ENCODE data around the gene PLAAT4.
"Not testable (repeated sequence)": the region's sequence is repeated elsewhere in the genome, so short reads cannot be mapped to it uniquely, and the experiment has no call there.

The PLAAT4 gene

DNA sequence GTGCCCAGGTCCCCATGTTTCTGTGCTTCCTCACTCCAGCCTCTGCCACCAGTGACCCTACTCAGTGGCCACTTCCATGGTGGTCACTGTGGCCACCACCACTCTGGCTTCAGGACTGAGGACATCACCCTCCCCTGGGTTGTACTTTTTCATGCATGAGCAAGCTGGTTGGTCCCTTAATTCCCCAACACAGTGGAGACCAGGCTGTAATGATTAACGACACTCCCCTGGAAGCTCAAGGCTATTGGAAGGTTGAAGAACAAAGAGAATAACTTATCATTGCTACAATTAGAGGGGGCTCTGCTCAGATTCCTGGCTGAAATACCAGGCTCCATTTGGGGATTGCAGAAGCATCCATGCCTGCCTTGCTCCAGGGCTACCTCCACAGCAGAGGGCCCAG, 10.5 kb downstream of the PLAAT4 start:
- TF ChIP-seq, protein P1, sequence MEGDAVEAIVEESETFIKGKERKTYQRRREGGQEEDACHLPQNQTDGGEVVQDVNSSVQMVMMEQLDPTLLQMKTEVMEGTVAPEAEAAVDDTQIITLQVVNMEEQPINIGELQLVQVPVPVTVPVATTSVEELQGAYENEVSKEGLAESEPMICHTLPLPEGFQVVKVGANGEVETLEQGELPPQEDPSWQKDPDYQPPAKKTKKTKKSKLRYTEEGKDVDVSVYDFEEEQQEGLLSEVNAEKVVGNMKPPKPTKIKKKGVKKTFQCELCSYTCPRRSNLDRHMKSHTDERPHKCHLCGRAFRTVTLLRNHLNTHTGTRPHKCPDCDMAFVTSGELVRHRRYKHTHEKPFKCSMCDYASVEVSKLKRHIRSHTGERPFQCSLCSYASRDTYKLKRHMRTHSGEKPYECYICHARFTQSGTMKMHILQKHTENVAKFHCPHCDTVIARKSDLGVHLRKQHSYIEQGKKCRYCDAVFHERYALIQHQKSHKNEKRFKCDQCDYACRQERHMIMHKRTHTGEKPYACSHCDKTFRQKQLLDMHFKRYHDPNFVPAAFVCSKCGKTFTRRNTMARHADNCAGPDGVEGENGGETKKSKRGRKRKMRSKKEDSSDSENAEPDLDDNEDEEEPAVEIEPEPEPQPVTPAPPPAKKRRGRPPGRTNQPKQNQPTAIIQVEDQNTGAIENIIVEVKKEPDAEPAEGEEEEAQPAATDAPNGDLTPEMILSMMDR (IDR thresholded peaks at IDR 0.05; ENCODE audit: insufficient read depth, missing control alignments): no peak
- no peak for FAIRE-seq
- no peak for DNase-seq (ENCODE audit: insufficient read length, low spot score)

DNA sequence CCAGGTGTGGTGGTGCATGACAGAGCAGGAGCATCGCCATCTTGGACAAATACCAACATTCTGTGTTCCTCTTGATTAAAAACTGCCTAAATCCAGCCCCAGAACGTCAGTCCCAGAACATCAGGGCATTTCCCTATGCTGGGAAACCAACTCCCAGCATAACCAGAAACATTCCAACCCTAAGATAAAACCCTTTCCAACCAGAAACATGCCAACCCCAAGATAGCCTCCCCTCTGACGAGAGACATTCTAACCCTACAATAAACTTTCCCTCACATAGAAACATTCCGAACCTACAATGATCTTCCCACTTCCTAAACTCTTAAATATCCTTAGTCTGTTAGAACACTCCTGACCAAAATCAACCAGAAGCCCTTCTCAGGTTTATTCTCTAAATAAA, 11.6 kb downstream of the PLAAT4 start:
- TF ChIP-seq, protein P1 (IDR thresholded peaks at IDR 0.05; ENCODE audit: insufficient read depth, missing control alignments): no peak
- no peak for DNase-seq (ENCODE audit: insufficient read length, low spot score)
- FAIRE-seq: no peak

DNA sequence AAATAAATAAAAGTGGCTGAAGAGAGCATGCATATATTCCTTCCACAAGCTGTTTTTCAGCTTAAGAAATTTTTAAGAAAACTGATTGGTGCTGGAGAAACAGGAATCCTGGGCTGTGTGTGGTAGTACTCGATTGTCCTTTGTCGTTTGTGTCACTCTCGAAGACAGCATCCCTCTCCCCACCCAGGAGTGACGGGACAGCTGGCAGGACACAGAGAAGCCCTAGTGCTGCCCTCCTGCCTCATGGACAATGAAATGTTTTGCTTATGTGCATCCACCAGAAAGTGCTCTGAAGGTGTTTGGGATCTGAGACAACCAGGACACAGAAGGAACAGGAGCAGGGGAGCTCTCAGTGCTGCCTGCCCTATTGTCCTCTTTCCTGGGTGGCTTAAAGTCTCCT, 12.8 kb downstream of the PLAAT4 start:
- TF ChIP-seq, protein P1 (IDR thresholded peaks at IDR 0.05; ENCODE audit: insufficient read depth, missing control alignments): no peak
- DNase-seq (ENCODE audit: insufficient read length, low spot score) (no peak), FAIRE-seq (no peak)

DNA sequence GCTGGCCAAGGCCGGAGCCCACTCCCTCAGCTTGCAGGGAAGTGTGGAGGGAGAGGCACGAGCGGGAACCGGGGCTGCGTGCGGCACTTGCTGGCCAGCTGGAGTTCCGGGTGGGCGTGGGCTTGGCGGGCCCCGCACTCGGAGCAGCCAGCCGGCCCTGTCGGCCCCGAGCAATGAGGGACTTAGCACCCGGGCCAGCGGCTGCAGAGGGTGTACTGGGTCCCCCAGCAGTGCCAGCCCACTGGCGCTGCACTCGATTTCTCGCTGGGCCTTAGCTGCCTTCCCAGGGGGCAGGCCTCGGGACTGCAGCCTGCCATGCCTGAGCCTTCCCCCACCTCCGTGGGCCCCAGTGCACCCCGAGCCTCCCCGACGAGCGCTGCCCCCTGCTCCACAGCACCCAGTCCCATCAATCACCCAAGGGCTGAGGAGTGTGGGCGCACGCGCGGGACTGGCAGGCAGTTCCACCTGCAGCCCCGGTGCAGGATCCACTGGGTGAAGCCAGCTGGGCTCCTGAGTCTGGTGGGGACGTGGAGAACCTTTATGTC, 13.6 kb downstream of the PLAAT4 start:
- DNase-seq (ENCODE audit: insufficient read length, low spot score); FAIRE-seq: not testable (repeated sequence)

DNA sequence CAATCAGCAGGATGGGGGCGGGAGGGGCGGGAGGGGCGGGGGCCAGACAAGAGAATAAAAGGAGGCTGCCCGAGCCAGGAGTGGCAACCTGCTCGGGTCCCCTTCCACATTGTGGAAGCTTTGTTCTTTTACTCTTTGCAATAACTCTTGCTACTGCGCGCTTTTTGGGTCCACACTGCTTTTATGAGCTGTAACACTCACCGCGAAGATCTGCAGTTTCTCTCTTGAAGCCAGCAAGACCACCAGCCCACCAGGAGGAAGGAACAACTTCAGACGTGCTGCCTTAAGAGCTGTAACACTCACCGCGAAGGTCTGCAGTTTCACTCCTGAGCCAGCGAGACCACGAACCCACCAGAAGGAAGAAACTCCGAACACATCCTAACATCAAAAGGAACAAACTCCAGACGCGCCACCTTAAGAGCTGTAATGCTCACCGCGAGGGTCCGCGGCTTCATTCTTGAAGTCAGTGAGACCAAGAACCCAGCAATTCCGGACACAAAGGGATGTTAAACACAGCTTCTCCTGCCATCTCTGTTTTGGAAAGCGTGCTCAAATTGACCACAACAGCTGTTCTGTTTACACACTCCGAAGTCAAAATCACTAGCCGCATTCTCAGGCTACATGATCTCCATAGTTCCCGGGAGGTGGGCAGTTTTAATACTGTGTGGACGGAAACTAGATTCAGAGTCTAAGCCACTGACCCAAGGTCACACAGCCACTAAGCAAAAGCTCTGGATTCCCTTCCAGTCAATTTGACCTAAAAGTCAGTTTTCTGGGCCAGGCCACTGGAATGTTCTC, 14.7 kb downstream of the PLAAT4 start:
- no peak for DNase-seq (ENCODE audit: insufficient read length, low spot score)
- TF ChIP-seq, protein P1 (IDR thresholded peaks at IDR 0.05; ENCODE audit: insufficient read depth, missing control alignments): no peak
- no peak for FAIRE-seq

DNA sequence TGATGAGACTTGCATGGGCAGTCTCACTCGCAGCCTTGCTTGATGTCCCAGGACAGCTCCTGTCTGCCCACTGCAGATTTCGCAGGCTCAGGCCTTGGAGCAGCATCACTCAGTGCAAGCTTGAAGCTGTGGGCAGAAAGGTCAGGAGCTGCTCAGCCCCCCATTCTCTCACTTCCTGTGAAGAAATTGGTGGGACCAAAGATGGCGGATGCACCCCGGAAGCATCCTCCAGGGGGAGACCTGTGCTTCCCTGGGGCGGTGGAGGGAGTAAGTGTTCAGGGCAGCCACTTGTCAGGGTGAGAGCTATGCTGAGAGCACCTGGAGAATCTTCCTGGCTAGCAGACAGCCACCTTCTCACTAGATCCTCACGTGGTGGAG, 15.3 kb downstream of the PLAAT4 start:
- TF ChIP-seq, protein P1 (IDR thresholded peaks at IDR 0.05; ENCODE audit: insufficient read depth, missing control alignments): no peak
- FAIRE-seq (no peak), DNase-seq (ENCODE audit: insufficient read length, low spot score) (no peak)

DNA sequence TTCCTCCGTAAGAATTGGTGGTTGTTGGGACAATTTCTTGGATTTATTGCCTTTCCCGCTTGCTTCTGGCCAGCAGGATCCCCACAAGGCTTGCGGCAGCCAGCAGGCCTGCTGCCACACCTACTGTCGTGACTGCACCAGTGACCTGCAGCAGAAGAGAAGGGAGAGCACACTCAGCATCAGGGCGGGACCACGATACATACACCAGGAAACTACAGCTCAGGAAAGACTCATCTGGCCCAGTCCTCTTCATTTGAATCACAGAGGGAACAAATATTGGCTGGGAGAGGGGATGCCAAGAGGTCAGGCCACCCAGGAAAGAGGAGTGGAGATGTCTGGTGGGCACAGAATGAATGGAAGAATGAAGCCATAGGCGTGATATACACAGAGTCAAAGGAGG, 16.3 kb downstream of the PLAAT4 start:
- TF ChIP-seq, protein P1 (IDR thresholded peaks at IDR 0.05; ENCODE audit: insufficient read depth, missing control alignments): no peak
- FAIRE-seq (no peak), DNase-seq (ENCODE audit: insufficient read length, low spot score) (no peak)

All from D721Med (cell line).